GM19023 (cell line): ENCODE measurements around the gene ACBD6.

Experiments
- ATAC-seq: cut with Tn5 transposase; IDR thresholded peaks from one replicate; pipeline ENCODE4 v1.9.1; 2021; ENCODE audit warnings: mild to moderate bottlenecking, moderate library complexity; ENCODE audit not compliant: unreplicated experiment

The ACBD6 gene

GRCh38 chr1:180273066-180273465 is 229.3 kb downstream of the ACBD6 start:
- no peak for ATAC-seq

- ATAC-seq, result no peak
These were observed 230.0 kb downstream of the ACBD6 start for GRCh38 chr1:180272395-180272794.

DNA sequence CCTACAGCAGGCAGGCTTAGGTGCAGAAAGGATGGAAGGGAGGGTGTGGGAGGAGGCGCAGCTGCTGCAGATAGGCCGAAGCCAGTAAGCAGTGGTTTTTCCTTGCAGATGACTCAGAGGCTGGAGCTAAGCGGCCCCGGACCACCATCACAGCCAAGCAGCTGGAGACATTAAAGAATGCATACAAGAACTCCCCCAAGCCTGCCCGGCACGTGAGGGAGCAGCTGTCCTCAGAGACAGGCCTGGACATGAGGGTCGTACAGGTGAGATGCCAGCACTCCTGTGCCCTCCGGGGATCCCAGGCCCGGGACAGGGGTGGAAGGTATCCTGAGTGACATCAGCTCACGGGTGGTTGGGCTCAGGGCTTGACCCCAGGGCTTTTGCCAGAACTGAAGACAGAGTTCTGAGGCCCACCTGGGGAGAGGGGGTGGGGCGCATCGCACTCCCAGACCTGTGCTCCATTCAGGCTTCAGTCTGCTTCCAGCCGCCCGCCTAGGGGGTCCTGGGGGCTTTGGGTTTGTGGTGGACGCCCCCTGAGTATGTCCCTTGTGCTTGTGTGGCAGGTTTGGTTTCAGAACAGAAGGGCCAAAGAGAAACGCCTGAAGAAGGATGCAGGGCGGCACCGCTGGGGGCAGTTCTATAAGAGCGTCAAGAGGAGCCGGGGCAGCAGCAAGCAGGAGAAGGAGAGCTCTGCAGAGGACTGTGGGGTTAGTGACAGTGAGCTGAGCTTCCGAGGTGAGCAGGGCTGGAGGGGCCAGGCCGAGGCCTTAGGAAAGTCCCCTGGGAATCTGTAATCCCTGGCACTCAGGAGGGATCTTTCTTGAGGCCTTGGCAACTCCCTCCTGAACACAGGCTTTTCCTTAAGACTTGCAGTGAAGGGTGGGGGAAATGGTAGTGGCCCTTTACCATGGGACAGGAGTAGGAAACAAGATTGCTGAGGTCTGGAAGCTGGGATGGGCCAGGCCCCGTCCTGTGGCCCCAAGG is 230.8 kb downstream of the ACBD6 start:
- no peak for ATAC-seq

DNA sequence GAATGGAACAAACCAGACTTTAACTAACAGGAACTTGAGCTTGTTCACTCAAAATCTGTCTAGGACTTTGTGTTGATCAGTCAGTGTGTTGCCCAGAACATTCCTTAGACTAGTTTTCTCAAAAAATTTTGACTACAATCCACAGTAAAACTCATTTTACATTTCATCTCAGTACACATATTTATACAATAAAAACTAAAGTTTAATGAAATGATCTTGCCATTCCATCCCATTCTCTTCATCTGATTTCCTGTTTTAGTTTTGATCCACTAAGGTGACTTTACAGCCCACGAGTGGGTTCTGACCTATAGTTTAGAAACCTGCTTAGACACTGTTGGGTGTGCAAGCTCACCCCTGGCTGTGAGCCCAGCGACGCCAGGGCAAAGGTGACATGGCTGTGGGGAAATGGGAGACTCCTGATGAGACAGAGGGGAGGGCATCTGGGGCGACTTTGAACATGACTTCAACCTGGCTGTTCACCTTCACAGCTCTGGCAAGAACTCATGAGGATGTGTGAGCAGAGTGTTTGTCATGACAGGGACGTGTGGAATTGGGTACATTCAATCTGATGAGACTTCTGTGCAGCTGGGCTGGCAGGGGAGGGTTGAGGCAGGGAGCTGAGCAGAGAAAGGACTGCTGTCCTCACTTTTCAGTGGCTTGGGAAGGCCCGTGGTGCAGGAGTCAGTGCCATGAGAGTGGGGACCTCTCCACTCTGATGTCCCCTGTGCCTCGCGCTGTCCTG is 231.7 kb downstream of the ACBD6 start:
- no peak for ATAC-seq

GRCh38 chr1:180269645-180270529 is 232.5 kb downstream of the ACBD6 start:
- ATAC-seq, result no peak

DNA sequence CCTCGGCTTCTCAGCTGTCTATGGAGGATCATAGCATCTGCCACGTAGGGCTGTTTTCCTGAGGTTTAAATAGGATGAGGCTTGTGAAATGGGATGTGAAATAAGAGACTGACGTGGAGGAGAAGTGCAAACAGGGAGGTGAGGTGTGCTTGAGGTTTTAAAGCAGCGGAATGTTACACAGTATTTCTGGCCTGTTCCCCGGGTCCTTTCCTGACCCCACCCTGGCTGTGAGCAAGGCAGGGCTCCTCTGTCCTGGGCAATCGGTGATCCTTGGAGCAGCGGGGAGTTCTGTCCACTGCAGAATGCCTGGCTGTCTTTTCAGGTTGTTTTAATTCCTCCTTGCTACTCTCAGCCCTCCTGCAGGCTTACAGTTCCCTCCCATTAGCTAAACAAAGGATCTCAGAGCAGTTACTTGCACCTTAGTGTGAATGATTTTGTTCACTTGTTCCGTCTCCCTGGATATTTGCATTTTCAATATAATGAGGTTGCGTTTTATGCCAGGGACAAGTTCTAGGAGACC is 233.8 kb downstream of the ACBD6 start:
- ATAC-seq, result no peak

DNA sequence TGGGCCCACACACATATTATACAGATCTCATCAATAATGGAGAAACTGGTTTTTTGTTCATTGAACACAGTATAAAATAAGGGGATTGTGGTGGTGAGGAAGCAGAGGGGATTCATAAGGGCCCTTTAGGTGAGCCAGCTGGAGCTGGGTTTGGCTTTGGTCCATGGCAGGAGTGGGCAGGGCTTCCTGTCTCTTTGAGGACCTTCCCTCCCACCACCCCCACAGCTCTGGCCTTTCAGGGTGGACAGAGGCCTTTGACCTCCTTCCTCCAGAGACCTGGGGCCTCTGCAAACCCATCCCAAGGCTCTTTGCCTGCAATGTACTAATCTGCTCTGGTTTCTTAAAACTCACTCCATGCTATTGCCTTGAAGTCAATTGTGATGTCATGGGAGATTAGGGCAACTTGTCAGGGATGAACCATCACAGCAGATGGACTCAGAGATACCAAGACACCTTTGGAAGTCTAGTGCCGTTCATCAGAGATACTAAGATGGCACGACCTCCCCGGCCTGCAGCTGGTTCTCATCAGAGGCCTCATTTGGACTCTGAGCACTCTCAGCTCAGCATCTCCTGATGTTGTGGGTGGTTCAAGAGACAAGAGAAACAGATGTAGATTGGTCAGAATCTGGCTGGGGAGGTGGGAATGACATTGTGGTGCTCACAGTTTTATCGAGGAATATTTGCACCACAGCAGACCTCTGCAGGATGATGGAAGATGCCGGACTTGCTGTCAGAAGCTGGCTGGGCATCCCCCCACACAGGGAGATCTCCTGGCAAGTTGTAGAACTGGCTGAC is 234.4 kb downstream of the ACBD6 start:
- ATAC-seq, result no peak

GRCh38 chr1:180267211-180267561 is 235.2 kb downstream of the ACBD6 start:
- ATAC-seq, result no peak

- no peak for ATAC-seq
These were observed 235.8 kb downstream of the ACBD6 start for GRCh38 chr1:180266275-180267210.

- ATAC-seq, result no peak
These were observed 236.5 kb downstream of the ACBD6 start for GRCh38 chr1:180265871-180266270.

DNA sequence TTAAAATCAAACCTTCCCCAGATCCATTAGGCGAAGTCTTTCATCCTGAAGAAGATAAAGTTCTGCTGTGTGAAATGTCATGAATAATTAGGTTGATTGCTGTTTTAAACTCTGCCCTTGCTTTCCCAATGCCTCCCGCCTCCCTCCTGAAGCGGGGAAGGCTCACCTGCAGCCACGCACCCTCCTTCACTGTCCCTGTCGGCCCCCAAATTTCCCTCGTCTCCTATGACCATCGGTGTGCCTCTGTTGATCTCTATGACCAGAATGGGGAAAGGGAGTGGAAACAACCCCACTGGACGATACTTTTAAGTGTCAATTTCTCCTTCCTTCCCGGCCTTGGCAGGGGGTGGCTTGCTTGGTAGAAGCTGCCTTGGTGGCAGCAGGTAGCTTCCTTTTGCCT is 237.2 kb downstream of the ACBD6 start:
- ATAC-seq, result no peak

DNA sequence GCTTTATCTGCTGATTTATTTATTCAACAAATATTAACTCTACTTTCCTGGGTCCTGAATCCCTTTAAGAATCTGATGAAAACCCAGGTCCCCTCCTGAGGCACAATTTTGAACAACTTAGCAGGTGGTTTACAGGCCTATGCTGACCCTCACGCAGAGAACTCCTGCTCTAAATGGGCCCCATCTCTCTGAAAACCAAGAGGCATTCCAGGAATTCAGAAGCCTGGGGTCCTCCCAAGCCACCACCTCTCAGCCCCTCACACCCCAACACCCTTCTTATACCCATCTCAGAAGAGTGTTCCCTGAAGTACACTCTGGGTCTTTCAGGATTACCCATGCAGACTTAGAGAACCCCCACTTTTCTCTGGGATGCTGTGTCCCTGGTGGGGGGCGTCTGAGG is 237.8 kb downstream of the ACBD6 start:
- no peak for ATAC-seq

DNA sequence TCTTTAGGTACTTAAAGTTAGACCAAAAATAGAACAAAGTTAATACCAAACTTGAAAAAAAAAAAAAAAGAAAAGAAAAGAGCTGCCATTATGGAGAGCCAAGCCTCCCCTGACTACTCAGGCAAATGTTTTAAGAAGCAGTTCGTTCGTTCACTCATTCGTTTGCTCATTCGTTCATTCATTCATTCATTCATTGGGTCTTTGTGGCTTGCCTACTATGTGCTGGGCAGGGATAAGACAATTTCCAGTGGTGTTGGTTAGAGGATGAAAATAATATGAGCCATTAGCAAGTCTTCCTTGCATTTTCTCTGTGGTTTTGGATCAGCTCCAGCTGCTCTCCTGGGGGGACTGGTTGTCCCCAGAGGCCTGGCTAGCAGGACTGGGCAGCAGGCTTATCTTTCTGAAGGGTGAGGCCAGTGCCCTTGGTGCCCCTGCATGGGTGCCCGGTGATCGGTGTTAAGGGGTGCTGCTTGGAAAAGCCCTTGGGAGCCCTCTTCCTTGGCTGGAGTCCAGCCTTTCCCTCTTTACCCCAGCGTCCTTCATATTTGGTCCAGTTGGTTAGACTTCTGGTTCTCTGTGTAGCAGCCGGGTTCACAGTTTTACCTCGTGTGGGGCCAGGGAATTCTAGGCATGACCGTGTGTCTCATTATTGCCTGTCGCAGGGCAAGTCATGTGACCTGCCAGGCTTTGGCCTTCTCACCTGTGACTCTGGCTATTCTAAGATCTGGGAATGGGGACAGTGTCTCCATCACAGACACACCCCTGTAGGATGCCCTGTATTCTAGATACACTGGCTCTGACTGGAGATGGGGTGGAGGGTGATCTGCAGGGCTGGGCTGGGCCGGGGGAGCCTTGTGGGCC is 239.5 kb downstream of the ACBD6 start:
- no peak for ATAC-seq

DNA sequence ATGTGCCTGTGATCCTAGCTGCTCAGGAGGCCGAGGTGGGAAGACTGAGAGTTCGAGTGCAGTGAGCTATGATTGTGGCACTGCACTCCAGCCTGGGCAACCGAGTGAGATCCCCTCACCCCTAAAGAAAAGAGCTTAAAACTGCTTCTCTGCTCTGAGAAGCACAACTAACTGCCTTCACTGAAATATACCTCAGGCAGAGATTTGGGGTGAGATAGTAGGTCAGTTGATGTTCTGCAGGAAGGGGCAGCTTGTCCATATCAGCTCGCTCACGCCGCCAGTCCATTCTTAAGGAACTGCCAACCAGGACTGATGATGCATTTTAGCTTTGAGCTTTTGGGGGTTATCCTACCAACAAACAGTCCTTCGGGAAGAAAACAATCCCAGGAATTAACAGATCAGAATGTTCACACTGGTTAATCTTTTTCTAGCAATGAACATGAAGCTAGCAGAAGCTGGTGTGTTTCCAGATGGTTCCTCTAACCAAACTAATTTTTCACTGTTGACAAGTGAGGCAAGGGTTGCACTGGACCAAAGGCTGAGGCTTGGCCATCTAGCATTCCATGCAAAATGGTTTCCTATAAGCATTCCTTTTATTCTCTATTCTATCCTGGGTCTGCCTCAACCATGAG is 240.7 kb downstream of the ACBD6 start:
- ATAC-seq, result no peak

GRCh38 chr1:180261030-180261429 is 241.3 kb downstream of the ACBD6 start:
- ATAC-seq, result no peak

GRCh38 chr1:180260541-180260940 is 241.8 kb downstream of the ACBD6 start:
- ATAC-seq, result no peak
